IPS DF 6.9 (cell line): ENCODE measurements around the gene MYO5B.

Experiments
- DNase-seq: peaks from one replicate; pipeline ENCODE4 v3.0.0-alpha.2; 2013; ENCODE audit warnings: low read depth, low spot score
- H3K27ac ChIP-seq: one replicate; pipeline ENCODE4 v1.5.1; 2013; ENCODE audit warnings: low read length, control low read depth
- H3K27me3 ChIP-seq: 2 replicates; pipeline ENCODE4 v1.6.1; 2013; ENCODE audit warnings: mild to moderate bottlenecking, low read length; ENCODE audit not compliant: control insufficient read depth, insufficient read depth
- H3K36me3 ChIP-seq: 2 replicates; pipeline ENCODE4 v1.6.1; 2013; ENCODE audit warnings: low read length; ENCODE audit not compliant: control insufficient read depth, insufficient read depth
- H3K4me1 ChIP-seq: 2 replicates; pipeline ENCODE4 v1.6.1; 2013; ENCODE audit warnings: low read length; ENCODE audit not compliant: control insufficient read depth, insufficient read depth
- H3K4me3 ChIP-seq: 2 replicates; pipeline ENCODE4 v1.5.1; 2013; ENCODE audit warnings: mild to moderate bottlenecking, low read length
- H3K9me3 ChIP-seq: 2 replicates; pipeline ENCODE4 v1.6.1; 2013; ENCODE audit warnings: low read length, inconsistent platforms; ENCODE audit not compliant: control insufficient read depth, insufficient read depth
- WGBS: extraction: QIAGEN DNeasy Blood & Tissue Kit; methylation state at CpG from one replicate; pipeline ENCODE4 v1.1.7; 2013; ENCODE audit warnings: mixed read lengths, missing lambda C conversion rate; ENCODE audit not compliant: insufficient read length, insufficient coverage; 5-methylcytosine and 5-hydroxymethylcytosine counted together

MYO5B gene

DNA sequence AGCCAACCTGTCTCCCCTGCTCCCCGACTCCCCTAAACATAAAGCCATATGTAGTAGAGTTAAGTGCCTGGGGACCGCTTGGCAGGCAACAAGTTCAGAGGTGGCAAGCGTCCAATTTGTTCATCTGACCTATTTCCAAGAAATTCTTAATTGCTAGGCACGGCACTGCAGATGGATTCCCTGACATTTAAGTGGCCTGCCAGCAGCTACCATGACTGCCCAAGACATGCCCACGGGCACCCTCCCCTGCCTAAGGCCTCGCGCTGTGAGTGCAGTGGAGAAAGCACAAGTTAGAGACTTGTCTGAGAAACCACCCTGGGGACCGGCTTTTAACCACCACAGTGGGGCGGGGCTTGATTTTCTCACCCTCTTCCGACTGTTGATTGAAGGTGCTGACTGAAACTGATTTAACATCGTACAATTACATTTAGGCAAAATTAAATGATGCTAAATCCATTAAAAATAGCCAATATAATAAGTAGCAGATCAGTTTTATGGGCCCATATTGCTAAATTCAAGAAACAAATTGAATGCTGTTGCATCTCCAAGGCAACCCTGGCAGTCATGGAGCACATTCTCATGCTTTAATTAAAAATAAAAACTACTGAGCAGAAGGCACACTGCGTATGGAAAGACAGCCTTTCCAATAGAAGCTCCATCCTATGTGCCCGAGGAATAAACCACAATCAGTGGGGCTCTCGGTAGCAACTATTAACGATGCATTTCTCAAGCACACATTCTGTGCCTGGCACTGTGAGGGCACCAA, 218.0 kb downstream of the MYO5B start:
- no peaks in the 10 kb centered on the region for H3K36me3 ChIP-seq
- H3K4me1 ChIP-seq: no peaks in the 10 kb centered on the region
- no peak for DNase-seq
- no peaks in the 10 kb centered on the region for H3K9me3 ChIP-seq
- WGBS: no CpG with 5 or more reads among the region's 15 CpGs
- no peaks in the 10 kb centered on the region for H3K27me3 ChIP-seq
- no peak overlapping the region for H3K4me3 ChIP-seq
- no peak overlapping the region for H3K27ac ChIP-seq

- no peaks in the 10 kb centered on the region for H3K4me1 ChIP-seq
- WGBS: 100% methylated on average over 1 of the region's 3 CpGs
These were observed 218.9 kb downstream of the MYO5B start for GRCh38 chr18:49976001-49976400.

GRCh38 chr18:49974079-49974478, 220.9 kb downstream of the MYO5B start:
- Histone ChIP-seq H3K4me1 (no peaks in the 10 kb centered on the region), H3K27me3 (no peaks in the 10 kb centered on the region), H3K36me3 (no peaks in the 10 kb centered on the region), H3K27ac (no peak overlapping the region), H3K9me3 (no peaks in the 10 kb centered on the region), H3K4me3 (no peak overlapping the region)
- no CpG with 5 or more reads among the region's 9 CpGs for WGBS
- no peak for DNase-seq

More at GRCh38 chr18:49976001-49976400, 218.9 kb downstream of the MYO5B start:
- DNase-seq: no peak
- Histone ChIP-seq H3K36me3 (no peaks in the 10 kb centered on the region), H3K27ac (no peak overlapping the region), H3K4me3 (no peak overlapping the region), H3K9me3 (no peaks in the 10 kb centered on the region), H3K27me3 (no peaks in the 10 kb centered on the region)

- Histone ChIP-seq H3K9me3 (no peaks in the 10 kb centered on the region), H3K4me3 (no peak overlapping the region), H3K27me3 (no peaks in the 10 kb centered on the region), H3K4me1 (no peaks in the 10 kb centered on the region), H3K36me3 (no peaks in the 10 kb centered on the region), H3K27ac (no peak overlapping the region)
- no CpG with 5 or more reads among the region's 3 CpGs for WGBS
- no peak for DNase-seq
These were observed 221.4 kb downstream of the MYO5B start for GRCh38 chr18:49973592-49973991.

GRCh38 chr18:49972535-49972934, 222.4 kb downstream of the MYO5B start:
- no peaks in the 10 kb centered on the region for H3K4me1 ChIP-seq
- no peaks in the 10 kb centered on the region for H3K36me3 ChIP-seq
- no peak for DNase-seq
- H3K27ac ChIP-seq: no peak overlapping the region
- no CpG with 5 or more reads among the region's 3 CpGs for WGBS
- no peaks in the 10 kb centered on the region for H3K27me3 ChIP-seq
- H3K4me3 ChIP-seq: no peak overlapping the region
- no peaks in the 10 kb centered on the region for H3K9me3 ChIP-seq

DNA sequence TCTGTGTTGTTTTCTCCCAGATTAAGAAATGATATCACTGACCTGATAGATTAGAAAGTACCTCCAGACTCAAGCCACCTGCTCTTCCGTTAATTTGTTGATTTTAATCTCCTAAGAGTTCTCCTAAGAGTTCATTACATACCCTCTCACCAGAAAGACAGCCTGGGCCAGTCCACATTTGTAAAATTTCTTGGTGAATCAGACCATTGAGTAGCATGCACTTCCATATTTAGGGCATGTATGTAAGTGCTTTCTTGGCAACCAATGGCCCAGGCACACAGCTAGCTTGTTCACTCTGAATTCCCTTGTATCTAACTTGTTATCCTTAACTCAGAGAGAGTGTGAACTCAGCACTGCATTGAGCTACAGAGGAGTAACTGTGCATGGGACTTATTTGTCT, 223.5 kb downstream of the MYO5B start:
- H3K9me3 ChIP-seq: no peaks in the 10 kb centered on the region
- no peak overlapping the region for H3K27ac ChIP-seq
- no peaks in the 10 kb centered on the region for H3K4me1 ChIP-seq
- H3K27me3 ChIP-seq: no peaks in the 10 kb centered on the region
- no CpG with 5 or more reads among the region's 1 CpG for WGBS
- no peak for DNase-seq
- H3K4me3 ChIP-seq: no peak overlapping the region
- H3K36me3 ChIP-seq: no peaks in the 10 kb centered on the region

- WGBS: no CpG with 5 or more reads among the region's 4 CpGs
- Histone ChIP-seq H3K4me1 (no peaks in the 10 kb centered on the region), H3K4me3 (no peak overlapping the region), H3K27ac (no peak overlapping the region), H3K9me3 (no peaks in the 10 kb centered on the region), H3K36me3 (no peaks in the 10 kb centered on the region), H3K27me3 (no peaks in the 10 kb centered on the region)
- no peak for DNase-seq
These were observed 224.6 kb downstream of the MYO5B start for GRCh38 chr18:49970319-49970718.

DNA sequence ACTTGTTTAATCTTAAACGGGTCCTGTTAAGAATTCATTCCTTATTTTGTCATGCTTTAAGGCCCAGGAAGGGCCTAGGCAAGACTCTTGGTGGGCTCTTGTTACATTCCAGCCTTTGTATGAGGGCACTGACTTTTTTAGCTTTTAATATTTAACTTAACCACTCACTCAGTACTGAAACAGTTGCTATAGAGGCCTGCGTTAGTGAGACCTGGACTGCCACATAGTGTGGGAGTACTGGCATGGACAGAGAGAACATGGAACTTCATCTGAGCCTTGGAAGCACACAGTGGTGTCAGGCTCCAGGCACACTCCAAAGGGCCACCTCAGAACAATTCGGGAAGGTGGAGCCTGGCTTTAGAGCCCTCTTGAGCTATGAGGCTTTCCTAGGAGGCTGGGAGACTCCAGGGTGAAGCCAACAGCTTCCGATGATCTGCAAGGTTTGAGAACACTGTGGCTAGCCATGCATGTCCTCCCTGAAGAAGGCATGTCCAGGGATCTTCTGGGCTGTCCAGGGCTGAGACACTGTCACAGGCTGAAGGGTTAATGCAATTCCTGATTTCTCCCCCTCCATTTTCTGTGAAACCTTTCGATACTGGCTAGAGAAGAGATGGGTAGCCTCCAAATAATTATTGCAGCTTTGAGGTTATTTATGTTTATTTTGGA, 226.2 kb downstream of the MYO5B start:
- Histone ChIP-seq H3K4me3 (no peak overlapping the region), H3K36me3 (no peaks in the 10 kb centered on the region), H3K27ac (no peak overlapping the region), H3K27me3 (no peaks in the 10 kb centered on the region), H3K4me1 (no peaks in the 10 kb centered on the region), H3K9me3 (no peaks in the 10 kb centered on the region)
- DNase-seq: no peak
- WGBS: no CpG with 5 or more reads among the region's 5 CpGs

DNA sequence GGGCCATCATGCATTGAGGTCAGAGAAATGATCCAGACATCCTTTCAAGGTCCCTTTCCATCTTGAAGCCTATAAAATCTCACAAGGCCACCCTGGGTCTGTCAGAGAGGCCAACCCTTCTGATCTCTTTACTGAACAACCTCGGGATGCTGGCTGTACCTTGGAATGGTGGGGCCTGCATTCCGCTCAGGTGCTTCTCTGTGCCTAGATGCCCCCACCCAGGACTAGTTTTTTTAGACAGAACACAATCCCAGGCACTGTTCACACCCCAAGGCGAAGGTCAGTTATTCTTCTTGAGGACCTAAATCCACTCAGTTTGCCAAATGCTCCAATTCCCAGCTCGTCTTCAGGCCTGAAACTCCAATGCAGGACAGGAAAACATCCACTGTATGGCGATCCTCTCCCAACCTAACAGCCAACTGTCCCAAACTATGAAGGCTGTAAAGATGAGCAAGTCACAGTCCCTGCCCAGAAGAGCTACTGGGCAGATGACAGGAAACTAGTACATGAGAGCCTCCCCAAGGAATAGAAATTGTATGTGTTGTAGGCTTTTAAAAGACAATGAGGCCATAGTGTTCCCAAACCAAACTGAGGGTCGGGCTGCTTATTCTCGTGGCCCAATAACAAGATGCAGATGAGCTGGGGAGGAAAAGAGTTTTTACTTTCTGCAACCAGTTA, 227.2 kb downstream of the MYO5B start:
- no peaks in the 10 kb centered on the region for H3K27me3 ChIP-seq
- H3K36me3 ChIP-seq: no peaks in the 10 kb centered on the region
- H3K27ac ChIP-seq: no peak overlapping the region
- H3K4me1 ChIP-seq: no peaks in the 10 kb centered on the region
- no CpG with 5 or more reads among the region's 7 CpGs for WGBS
- H3K9me3 ChIP-seq: no peaks in the 10 kb centered on the region
- no peak overlapping the region for H3K4me3 ChIP-seq
- no peak for DNase-seq

DNA sequence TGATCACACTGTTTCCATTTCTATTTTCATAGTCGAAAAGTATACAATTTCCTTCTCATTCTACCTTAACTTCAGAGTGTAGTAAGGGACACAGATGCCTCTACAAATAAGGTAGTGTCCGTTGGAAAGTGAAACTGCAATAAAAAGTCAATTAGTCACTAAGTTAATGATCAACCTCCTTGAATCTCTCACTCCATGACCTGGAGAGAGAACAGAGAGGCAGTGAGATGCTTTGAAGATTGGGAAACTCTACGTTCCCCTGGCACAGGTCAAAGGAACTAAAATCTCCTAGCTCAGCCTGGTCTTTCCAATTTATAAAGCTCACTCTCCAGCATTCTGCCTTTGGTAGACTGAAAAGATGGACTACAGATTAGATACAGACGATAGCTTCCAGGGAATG, 227.8 kb downstream of the MYO5B start:
- Histone ChIP-seq H3K4me3 (no peak overlapping the region), H3K9me3 (no peaks in the 10 kb centered on the region), H3K27me3 (no peaks in the 10 kb centered on the region), H3K36me3 (no peaks in the 10 kb centered on the region), H3K4me1 (no peaks in the 10 kb centered on the region), H3K27ac (no peak overlapping the region)
- WGBS: no CpG with 5 or more reads among the region's 4 CpGs
- no peak for DNase-seq
